Heart right ventricle (tissue), 16 donors: ENCODE results near the gene APBB1. TPM values are rescaled to one million over a fixed set of nuclear protein-coding genes. Genes with fewer than 3 reads are reported as not detected.

ENCODE experiments used
- ATAC-seq, 8 donors: fragments of 200-7000 bp; cut with Tn5 transposase; one replicate each; pipeline ENCODE4 v1.9.1; 2020; ENCODE audit warnings: mild to moderate bottlenecking in 8 of 8, moderate library complexity in 8 of 8, moderate number of reproducible peaks in 1 of 8
- DNase-seq, 2 donors: peaks; one replicate each; pipeline ENCODE4 v3.0.0-alpha.2; 2020
- H3K27ac ChIP-seq, 10 donors: fragments of 200-600 bp; sonication (generic) in 2 of 10; one replicate each; pipeline versions ENCODE4 v1.5.0 to v1.8.0; 2020 to 2022; ENCODE audit warnings: mild to moderate bottlenecking in 3 of 10
- H3K27me3 ChIP-seq, 7 donors: fragments of 200-600 bp; one replicate each; pipeline ENCODE4 v1.8.0; 2021 to 2022; ENCODE audit warnings: mild to moderate bottlenecking in 2 of 7
- H3K36me3 ChIP-seq, 9 donors: fragments of 200-600 bp; sonication (generic) in 1 of 9; one replicate each; pipeline versions ENCODE4 v1.5.0 to v1.8.0; 2020 to 2022; ENCODE audit warnings: mild to moderate bottlenecking in 2 of 9
- H3K4me1 ChIP-seq, 9 donors: fragments of 200-600 bp; sonication (generic) in 1 of 9; one replicate each; pipeline versions ENCODE4 v1.5.0 to v1.8.0; 2020 to 2022; ENCODE audit warnings: mild to moderate bottlenecking in 4 of 9
- H3K4me3 ChIP-seq, 10 donors: fragments of 200-600 bp; sonication (generic) in 2 of 10; one replicate each; pipeline versions ENCODE4 v1.5.0 to v1.8.0; 2020 to 2022; ENCODE audit warnings: mild to moderate bottlenecking in 7 of 10, moderate library complexity in 2 of 10
- H3K9me3 ChIP-seq, 11 donors: fragments of 200-600 bp in 10 of 11; sonication (generic) in 2 of 11; one replicate each; pipeline versions ENCODE4 v1.5.0 to v1.8.0; 2013 to 2022; ENCODE audit warnings: mild to moderate bottlenecking in 2 of 11, control low read depth in 1 of 11, moderate library complexity in 1 of 11
- WGBS, 2 donors: extraction: QIAGEN DNeasy Blood & Tissue Kit; methylation state at CpG; one replicate each; pipeline ENCODE4 v1.1.7; 2013; ENCODE audit warnings: inconsistent platforms in 1 of 2; 5-methylcytosine and 5-hydroxymethylcytosine counted together
- intact Hi-C, 10 donors: fragments of 100-400 bp; cut with DNase I; formaldehyde crosslinking; loops; one replicate each; pipeline versions ENCODE4 v1.11.1 to v1.14.2; 2022
- polyA plus RNA-seq, 2 donors: library from polyadenylated mRNA; stranded (reverse); fragments of 200-250 nt; gene quantifications; one replicate each; pipeline ENCODE4 v1.2.3, GENCODE V29; 2013
- total RNA-seq, 10 donors: library from RNA; stranded (reverse); fragmentation: NEBNext Ultra II Directional in 3 of 10; extraction: Animal tissue kit (Norgen Biotek cat#: 25700) in 3 of 10; gene quantifications; one replicate each; pipeline versions ENCODE4 v1.2.1 to v1.2.4, GENCODE V29; 2021 to 2023
- TF ChIP-seq, protein P1 (sequence below), 9 donors: fragments of 200-600 bp; sonication (generic) in 2 of 9; IDR thresholded peaks; one replicate each; pipeline versions ENCODE4 v1.5.0 to v1.8.0; 2021 to 2022; ENCODE audit warnings: antibody characterized with exemption in 9 of 9, mild to moderate bottlenecking in 5 of 9, moderate library complexity in 1 of 9
- donor health status: Arrhythmogenic right ventricular cardiomyopathy.
- donor health status: ischemic (EF 13 %, LVEDD 7.1; RV severe dilation, severe dysfunction).
- donor health status: healthy with polysubstance abuse.
- donor health status: DM: no; HTN: yes; CAD: no.
- donor health status: DM: no; HTN: no; CAD: no.
- donor health status: ischemic (EF 25% LVEDD 6.9; RV normal size, moderate dysfunction).
- donor health status: ischemic (EF 25% LVEDD 5.7; RV mildly dilated, moderate dysfunction).
- donor health status: healthy.
- donor health status: DM: yes; HTN: yes; CAD: no.
- donor health status: Ischemic cardiomyopathy.
- donor health status: ischemic (EF 35%, LVEDD 5.7; RV mildly dilated, moderate dysfunction).
- donor health status: nonischemic (EF 11% LVEDD 7.7; RV severe dilation, severe dysfunction).
- donor health status: DM: yes; HTN: yes; CAD: no.
- donor health status: PGD.
- donor health status: ischemic (EF 29% LVEDD 5.4; RV normal size, mild dysfunction).
- donor health status: nonischemic (EF 23%, LVEDD 6.1; RV moderate dilation, normal function).

Gene APBB1
- total and polyA plus RNA-seq, 12 donors = 54.3 to 93.3 (median 71.1) TPM

- H3K9me3 ChIP-seq = no peaks in the 10 kb centered on the region
- H3K4me1 ChIP-seq = peaks cover 0 to 17% (median 0%) of the 10 kb centered on the region in 9 donors
- ATAC-seq (no peak), DNase-seq (no peak)
- no peak overlapping the region for H3K4me3 ChIP-seq
- WGBS, 2 donors = 77 to 81% methylated on average over 5 of the region's 5 CpGs
- TF ChIP-seq, protein P1, sequence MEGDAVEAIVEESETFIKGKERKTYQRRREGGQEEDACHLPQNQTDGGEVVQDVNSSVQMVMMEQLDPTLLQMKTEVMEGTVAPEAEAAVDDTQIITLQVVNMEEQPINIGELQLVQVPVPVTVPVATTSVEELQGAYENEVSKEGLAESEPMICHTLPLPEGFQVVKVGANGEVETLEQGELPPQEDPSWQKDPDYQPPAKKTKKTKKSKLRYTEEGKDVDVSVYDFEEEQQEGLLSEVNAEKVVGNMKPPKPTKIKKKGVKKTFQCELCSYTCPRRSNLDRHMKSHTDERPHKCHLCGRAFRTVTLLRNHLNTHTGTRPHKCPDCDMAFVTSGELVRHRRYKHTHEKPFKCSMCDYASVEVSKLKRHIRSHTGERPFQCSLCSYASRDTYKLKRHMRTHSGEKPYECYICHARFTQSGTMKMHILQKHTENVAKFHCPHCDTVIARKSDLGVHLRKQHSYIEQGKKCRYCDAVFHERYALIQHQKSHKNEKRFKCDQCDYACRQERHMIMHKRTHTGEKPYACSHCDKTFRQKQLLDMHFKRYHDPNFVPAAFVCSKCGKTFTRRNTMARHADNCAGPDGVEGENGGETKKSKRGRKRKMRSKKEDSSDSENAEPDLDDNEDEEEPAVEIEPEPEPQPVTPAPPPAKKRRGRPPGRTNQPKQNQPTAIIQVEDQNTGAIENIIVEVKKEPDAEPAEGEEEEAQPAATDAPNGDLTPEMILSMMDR (IDR thresholded peaks at IDR 0.05) = no peak
- no peaks in the 10 kb centered on the region for H3K36me3 ChIP-seq
- H3K27me3 ChIP-seq = no peaks in the 10 kb centered on the region
- intact Hi-C loops = no loop called here
- no peak overlapping the region for H3K27ac ChIP-seq
Observed at GRCh38 chr11:6433998-6434660, 15.2 kb upstream of the APBB1 start.

GRCh38 chr11:6431861-6432260 lies 13.0 kb upstream of the APBB1 start:
- intact Hi-C loops = no loop called here
- Histone ChIP-seq H3K9me3 (no peaks in the 10 kb centered on the region), H3K36me3 (no peaks in the 10 kb centered on the region), H3K4me1 (no peaks in the 10 kb centered on the region), H3K27me3 (no peaks in the 10 kb centered on the region), H3K4me3 (no peak overlapping the region), H3K27ac (no peak overlapping the region)
- ATAC-seq (no peak), DNase-seq (no peak)
- TF ChIP-seq, protein P1 (IDR thresholded peaks at IDR 0.05) = no peak
- WGBS, 2 donors = 88 to 92% methylated on average over 3 of the region's 3 CpGs

DNA sequence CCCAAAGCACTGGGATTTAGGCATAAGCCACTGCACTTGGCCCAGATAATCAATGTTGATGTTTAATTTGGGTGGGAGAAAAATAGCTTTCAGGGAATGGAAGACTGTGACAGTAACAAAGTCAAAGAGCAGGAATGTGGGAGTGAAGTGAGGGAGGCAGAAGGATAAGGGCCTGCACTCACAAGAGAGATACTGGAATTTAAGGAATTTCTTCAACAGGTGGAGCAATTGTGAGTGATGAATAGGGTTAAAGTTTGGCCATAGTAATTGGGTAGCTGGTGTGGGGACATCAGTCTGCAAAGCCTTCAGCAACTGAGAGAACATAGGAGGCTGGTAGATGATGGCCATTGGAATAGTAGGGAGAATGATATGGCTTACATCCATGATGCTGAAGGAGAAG lies 8.6 kb upstream of the APBB1 start:
- Histone ChIP-seq H3K27ac (no peak overlapping the region), H3K27me3 (peaks cover 0 to 18% (median 0%) of the 10 kb centered on the region in 7 donors), H3K4me1 (no peaks in the 10 kb centered on the region), H3K4me3 (no peak overlapping the region), H3K9me3 (no peaks in the 10 kb centered on the region), H3K36me3 (no peaks in the 10 kb centered on the region)
- ATAC-seq = no peak
- DNase-seq = no peak
- intact Hi-C loops = no loop called here
- TF ChIP-seq, protein P1 (IDR thresholded peaks at IDR 0.05) = no peak

- TF ChIP-seq, protein P1 (IDR thresholded peaks at IDR 0.05) = no peak
- DNase-seq = no peak
- no peak overlapping the region for H3K4me3 ChIP-seq
- H3K27ac ChIP-seq = no peak overlapping the region
- WGBS, 2 donors = 96 to 98% methylated on average over 3 of the region's 3 CpGs
- no peaks in the 10 kb centered on the region for H3K36me3 ChIP-seq
- H3K9me3 ChIP-seq = no peaks in the 10 kb centered on the region
- intact Hi-C loops = no loop called here
- H3K4me1 ChIP-seq = peaks cover 4 to 25% (median 18%) of the 10 kb centered on the region in 9 donors
- ATAC-seq = no peak
- peaks cover 0 to 30% (median 0%) of the 10 kb centered on the region in 7 donors for H3K27me3 ChIP-seq
Observed at GRCh38 chr11:6420677-6421076, 1.8 kb upstream of the APBB1 start.
